ENCODE results near the gene SHMT2.

Gene SHMT2

DNA sequence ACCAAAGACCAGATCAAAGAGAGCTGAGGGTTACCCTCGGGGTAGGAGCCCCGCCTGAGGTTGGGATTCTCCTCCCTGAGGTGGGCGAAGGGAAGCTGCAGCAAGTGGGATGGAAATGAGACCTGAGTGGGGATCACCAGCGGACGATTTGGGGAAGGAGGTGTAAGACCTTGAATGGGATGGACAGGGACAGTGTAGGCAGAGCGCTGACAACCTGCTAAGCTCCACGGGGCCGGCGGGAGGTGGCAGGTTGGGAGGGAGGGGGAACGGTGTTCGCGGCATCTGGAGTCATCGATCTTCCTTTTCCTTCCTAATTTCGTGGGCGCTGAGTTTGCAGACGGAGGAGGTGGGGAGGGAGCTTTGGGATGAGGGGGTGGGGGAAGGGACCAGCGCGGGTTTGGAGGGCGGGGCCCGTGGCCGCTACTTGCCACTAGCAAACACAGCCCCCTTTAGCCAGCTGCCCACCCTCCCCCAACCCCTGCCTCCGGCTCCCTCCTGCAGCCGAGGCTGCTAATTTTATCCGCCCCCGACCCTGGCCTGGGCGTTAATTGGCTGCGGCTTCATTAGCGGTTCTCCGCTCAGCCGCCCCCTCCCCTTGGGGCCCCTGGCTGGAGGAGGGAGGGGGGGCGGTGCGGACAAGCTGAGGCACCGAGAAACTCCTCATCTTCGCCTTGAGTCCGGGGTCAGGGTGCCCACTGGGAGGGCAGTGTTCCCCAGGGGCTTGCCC, 2.8 kb upstream of the SHMT2 start:
- no peak for DNase-seq (ENCODE audit: low read depth in 2 of 2)

DNA sequence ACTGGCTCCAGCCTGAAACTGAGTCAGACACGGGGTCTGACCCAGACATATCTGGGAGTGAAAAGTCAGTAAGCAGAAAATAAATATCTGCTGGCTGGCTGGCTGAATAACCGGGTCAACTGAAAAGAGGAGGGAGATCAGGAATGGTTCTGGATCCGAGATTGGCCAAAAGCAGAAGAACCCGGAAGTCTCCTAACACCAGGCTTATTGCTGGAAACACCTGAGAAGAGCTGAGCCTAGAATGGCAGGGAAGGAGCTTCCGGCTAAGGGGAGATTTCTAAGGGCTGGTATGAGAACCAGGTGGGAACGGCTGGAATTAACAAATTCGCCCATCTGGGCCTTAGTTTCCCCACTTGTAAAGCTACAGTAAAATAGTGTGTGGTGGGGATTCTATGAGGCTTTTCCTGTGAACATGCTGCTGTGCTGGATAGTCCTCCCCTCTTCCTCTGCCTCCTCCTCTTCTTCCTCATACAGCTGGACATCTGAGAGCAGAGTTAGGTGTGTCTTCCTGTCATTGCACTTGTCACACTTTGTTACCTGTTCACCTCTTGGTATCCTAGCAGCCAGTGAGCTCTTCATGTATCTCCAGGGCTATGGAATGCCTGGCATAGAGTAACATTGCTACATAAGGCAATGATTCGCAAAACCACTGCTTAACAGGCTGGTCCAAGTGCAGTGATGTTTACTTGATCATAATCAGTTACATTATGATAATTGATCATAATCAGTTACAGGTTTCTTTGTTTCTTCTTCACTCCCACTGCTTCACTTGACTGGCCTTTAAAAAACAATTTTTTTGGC, 2.0 kb upstream of the SHMT2 start:
- DNase-seq (ENCODE audit: low read depth in 2 of 2) = no peak

DNA sequence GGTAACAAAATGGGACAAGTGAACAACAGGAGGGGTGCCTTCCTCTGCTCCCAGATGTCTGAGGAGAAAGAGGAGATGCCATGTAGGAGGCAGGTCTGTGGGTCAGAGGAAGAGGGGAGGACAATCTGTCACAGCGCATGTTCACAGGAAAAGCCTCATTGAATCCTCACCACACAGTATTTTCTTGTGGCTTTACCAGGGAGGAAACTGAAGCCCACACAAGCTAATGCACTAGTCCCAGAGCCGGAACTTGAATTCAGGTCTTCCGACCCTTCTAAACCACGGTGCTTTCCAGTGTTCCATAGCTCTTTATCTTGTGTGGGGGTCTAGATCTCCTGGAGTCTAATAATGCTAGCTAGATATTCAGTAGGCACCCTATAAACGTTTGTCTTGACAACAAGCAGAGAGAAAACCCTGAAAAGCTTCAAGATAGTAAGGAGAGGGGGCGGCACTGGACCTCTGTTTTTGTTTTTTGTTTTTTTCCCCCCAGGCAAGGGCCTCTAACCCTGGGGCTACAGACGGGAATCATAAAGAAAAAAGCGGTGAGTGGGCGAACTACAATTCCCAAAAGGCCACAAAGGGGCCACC, 371 bp upstream of the SHMT2 start:
- no peak for DNase-seq (ENCODE audit: low read depth in 2 of 2)

DNA sequence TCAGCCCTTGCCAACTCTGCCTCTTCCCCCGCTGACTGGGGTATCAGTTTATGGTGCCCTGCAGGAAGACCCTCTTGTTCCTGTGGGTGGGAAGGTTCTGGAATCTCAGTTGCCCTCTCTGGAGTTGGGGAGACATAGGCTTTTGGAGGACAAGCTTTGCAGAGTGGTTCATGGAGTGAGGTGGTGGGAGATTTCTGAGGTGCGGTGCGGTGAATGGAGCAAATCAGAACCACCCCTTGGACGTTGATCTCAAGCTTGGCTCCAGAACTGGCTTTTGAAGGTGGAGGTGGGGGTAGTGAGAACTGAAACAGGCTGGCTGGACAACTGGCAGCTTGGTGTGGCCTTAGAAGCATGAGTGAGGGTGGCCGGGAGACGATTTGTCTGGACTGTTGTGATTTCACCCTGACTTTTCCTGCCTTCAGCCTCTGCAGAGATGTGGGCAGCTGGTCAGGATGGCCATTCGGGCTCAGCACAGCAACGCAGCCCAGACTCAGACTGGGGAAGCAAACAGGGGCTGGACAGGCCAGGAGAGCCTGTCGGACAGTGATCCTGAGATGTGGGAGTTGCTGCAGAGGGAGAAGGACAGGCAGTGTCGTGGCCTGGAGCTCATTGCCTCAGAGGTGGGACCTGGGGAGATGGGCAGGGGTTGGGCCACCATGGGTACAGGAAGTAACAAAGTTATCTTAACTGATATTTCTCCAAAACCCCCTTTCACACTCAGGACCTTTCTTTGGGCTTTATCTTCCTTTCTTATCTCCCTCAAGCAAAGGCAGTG, 1.1 kb downstream of the SHMT2 start:
- DNase-seq (ENCODE audit: low read depth in 2 of 2) = no peak

DNA sequence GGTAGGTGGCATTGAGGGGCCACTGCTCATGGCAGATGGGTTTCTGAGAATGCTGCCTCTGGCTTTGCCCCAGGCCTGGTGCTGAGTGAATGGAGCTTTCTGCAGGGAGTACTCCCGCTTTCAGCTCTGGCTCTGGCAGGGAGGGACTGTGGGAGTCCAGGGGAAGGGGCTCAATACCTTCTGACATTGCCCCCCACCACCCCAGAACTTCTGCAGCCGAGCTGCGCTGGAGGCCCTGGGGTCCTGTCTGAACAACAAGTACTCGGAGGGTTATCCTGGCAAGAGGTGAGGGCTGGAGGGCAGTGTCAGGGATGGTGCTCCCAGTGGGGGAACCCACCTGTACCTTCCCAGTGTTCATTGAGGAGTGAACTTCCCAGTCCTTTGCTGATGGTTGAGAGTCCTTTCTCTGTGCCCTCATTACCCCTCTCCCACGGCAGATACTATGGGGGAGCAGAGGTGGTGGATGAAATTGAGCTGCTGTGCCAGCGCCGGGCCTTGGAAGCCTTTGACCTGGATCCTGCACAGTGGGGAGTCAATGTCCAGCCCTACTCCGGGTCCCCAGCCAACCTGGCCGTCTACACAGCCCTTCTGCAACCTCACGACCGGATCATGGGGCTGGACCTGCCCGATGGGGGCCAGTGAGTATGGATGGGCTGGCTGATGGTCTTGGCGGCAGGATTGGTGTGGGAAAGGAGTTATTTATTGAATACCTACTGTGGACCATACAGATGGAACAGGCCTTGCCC, 1.9 kb downstream of the SHMT2 start:
- DNase-seq (ENCODE audit: low read depth in 2 of 2) = no peak

DNA sequence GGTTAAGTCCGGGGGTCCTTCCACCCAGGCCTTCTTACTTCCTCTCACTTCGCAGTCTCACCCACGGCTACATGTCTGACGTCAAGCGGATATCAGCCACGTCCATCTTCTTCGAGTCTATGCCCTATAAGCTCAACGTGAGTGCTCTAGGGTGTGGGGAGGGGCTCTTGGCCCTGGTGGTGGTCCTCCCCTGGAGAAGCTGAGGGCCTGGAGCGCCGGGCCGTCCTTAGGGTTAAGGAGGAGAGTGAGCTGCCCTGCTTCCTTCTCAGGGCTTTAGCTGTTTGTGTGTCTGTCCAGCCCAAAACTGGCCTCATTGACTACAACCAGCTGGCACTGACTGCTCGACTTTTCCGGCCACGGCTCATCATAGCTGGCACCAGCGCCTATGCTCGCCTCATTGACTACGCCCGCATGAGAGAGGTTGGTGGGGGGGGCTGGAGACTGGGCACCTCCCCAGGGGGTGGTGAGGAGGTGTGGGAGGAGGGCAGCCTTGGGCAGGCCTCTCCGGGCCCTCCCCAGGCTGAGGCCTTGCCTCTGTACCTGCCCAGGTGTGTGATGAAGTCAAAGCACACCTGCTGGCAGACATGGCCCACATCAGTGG, 2.7 kb downstream of the SHMT2 start:
- no peak for DNase-seq (ENCODE audit: low read depth in 2 of 2)

DNA sequence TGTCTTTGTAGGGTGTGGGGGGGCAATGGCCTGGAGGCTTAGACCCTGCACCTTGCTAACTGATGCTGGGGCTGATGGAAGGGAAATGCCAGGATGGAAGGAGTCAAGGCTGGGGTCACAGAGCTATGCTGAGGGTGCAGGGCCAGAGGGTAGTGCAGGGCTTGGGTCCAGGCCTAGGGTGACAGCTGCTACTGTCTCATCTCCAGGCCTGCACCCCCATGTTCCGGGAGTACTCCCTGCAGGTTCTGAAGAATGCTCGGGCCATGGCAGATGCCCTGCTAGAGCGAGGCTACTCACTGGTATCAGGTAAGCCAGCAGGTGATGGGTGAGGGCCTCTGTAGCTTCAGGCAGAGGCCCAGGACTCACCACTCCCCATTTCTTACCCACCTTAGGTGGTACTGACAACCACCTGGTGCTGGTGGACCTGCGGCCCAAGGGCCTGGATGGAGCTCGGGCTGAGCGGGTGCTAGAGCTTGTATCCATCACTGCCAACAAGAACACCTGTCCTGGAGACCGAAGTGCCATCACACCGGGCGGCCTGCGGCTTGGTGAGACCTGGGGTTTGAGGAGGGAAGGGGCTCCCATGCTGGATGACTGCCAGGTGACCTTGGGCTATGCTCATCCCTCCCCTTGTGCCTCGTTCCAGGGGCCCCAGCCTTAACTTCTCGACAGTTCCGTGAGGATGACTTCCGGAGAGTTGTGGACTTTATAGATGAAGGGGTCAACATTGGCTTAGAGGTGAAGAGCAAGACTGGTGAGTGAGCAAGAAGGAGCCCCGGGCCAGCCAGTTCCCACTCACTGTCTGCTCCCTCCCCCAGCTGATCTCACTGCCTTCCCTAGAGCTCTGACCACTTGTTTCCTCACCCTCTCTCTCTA, 4.1 kb downstream of the SHMT2 start:
- DNase-seq (ENCODE audit: low read depth in 2 of 2) = no peak

DNA sequence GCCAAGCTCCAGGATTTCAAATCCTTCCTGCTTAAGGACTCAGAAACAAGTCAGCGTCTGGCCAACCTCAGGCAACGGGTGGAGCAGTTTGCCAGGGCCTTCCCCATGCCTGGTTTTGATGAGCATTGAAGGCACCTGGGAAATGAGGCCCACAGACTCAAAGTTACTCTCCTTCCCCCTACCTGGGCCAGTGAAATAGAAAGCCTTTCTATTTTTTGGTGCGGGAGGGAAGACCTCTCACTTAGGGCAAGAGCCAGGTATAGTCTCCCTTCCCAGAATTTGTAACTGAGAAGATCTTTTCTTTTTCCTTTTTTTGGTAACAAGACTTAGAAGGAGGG, 4.7 kb downstream of the SHMT2 start:
- no peak for DNase-seq (ENCODE audit: low read depth in 2 of 2)

DNA sequence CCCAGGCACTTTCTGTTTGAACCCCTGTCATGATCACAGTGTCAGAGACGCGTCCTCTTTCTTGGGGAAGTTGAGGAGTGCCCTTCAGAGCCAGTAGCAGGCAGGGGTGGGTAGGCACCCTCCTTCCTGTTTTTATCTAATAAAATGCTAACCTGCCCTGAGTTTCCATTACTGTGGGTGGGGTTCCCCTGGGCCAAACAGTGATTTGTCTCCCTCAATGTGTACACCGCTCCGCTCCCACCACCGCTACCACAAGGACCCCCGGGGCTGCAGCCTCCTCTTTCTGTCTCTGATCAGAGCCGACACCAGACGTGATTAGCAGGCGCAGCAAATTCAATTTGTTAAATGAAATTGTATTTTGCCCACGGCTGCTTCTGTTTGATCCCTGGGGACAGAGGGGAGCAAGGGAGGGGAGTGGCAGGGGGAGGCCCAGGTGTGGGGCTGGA, 5.1 kb downstream of the SHMT2 start:
- no peak for DNase-seq (ENCODE audit: low read depth in 2 of 2)

DNA sequence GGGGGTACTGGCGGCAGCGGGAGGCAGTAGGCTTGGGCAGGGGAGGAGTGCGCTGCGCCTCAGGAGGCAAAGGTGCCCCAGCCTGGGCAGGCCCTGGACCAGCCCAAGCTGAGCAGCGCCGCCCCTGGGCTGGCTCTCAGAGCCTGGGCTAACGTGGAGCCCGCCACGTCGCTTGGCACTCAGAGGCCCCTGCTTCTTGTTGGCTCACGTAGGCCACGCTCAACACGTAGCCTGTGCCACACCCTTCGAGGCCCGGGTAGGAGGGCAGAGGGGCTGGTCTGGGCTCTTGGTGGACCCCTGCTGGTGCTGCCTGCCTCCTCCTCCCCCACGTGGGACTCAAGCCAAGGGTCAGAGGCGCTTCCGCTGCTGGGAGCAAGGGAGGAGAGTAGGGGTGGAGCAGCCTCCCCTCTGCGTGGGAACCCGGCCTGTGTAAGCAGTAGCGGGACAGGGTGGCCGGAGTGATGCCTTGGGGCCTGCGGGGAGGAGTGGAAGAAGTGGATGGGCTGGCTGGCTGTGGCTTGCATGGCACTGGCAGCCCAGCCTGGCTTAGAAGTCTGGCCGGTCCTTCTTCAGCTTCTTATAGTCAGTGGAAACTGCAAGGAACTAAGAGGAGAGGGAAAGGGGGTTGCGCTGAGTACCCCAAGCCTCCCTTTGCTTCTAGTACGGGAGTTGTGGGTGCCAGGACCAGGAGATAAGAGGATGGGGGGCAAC, 5.7 kb downstream of the SHMT2 start:
- no peak for DNase-seq (ENCODE audit: low read depth in 2 of 2)

DNA sequence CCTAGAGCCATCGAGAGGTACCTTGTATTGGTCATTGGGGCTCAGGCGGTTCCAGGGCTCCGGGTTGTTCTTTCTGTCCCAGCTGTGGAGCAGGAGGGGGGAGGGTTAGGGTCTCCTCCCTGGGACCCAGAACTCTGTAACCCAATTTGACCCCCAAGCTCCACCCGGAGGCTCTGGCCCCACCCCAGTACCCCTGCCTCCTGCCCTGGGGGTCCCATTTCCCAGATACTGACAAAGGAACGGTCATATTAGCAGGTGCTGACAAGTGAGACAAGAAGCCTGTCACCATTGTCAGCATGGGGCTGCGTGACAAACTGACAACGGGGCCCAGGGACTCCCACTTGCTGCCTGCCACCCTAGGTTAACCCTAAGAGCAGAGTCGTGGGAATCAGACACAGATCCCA, 6.2 kb downstream of the SHMT2 start:
- DNase-seq (ENCODE audit: low read depth in 2 of 2) = no peak

DNA sequence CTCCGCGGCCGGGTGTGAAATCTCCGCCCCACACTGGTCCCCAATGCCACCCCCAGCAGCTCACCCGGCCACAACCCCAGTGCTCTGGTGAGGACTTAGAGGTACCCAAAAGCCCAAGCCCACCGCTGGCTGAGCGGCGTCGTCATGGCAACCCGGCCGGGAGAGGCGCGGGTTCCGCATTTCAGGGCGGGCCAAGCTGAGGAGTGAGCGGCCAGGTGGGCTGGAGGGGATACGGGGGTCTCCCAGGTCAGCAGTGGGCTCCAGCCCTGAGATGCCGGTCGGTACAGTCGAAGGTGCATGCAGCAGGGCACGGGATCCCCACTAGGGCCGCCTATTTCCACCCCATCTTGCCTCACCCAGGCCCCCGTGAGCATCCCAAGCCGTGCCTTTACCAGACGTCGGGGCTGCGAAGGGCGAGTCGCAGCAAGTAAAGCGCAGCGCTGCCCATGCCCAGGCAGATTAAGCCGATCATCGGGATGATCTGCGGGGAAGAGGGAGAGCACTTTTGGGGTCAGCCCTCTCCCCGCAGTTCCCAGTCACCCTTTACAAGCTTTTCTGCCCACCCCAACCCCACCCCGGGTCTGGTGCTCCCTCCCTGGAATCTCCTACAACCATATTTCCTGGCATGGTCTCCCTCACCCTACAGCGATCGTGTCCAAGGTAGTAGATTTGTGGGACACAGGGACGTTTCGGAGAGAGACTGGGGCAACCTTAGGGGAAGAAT, 6.9 kb downstream of the SHMT2 start:
- DNase-seq (ENCODE audit: low read depth in 2 of 2) = no peak

DNA sequence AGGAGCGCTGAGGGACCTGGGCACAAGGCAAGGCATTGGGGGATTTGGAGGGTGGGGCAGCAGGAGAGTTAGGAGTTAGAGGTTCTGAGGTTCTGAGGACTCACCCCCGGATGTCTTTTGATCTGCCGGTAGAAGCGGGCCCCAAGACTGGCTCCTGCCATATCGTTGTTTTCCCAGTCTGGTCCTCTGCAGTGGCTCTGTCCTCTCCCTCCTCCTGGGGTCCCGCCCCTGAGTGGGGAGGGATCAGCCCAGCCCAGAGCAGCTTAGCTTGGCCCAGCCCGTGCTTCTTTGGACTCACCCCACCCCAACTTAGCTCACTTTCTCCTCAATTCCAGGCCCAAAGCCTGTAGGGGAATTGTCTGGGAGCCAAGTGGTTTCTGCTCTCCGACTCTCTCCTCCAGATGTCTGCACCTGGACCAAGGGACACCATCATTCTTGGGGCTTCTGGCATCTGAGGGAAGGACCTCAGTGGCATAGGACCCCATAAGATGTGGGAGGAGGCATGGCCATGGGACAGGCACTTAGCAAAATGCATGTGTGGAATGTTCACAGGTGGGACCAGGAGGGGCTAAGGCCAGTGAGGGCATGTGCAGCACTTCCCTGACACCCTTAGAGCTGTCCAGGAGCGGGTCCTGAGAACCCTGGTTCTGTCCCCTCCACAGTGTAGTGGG, 7.5 kb downstream of the SHMT2 start:
- no peak for DNase-seq (ENCODE audit: low read depth in 2 of 2)

DNA sequence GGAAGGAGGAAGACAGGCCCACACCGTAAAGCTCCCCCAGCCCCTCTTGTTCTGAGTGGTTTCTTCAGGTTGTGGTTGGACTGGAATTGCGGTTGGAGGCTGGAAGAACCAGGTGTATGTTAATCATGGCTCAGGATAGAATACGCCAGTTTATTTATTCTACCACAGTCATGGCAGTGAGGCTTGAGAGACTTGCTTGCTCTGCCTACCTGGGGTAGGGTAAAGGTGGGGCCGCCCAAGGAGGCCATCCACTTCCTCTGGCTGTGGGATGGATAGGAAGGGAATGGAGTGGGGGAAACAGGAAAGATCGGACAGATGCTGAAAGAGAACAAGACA, 8.1 kb downstream of the SHMT2 start:
- no peak for DNase-seq (ENCODE audit: low read depth in 2 of 2)

DNA sequence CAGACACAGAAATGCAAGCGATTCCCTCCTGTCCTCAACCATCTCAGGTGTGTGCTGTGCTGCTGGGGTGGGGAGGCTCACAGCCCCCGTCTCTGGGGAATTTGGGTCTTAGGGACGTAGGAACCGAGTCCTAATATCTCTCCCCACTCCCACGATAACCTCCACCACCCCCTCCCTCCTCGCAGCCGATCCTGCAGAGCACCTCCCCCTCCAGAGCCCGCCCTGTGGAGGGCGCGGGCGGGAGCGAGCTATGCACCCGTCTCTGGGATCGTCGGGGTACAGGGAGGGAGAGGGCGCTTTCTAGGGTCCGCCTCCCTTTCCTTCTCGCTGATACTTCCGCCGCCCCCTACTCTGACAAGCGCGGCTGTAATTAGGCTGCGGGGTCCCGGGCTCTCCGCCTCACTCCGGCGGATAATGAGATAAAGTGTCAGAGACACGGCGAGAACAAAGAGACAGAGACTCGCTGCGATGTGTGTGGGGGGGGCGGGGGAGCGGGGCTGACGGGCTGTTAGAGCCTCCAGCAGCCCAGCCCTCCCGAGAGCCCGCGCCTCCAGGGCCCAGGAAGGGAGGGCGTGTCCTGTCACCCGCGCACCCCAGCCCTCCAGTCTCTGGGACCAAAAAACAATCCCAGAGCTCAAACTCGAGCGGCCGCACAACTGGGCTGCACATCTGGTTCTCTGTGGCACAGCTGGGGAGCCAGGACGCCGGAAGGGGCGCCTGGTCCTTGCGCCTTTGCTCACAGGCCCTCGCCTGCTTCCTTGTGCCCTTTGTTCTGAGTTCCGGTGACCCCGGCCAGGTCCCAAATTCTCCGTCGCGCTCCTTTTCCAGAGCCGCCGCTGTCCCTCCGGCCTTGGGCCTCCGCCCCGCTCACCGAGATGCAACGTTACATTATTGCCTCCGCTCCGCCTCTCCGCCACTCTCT, 8.7 kb downstream of the SHMT2 start:
- DNase-seq (ENCODE audit: low read depth in 2 of 2) = no peak

DNA sequence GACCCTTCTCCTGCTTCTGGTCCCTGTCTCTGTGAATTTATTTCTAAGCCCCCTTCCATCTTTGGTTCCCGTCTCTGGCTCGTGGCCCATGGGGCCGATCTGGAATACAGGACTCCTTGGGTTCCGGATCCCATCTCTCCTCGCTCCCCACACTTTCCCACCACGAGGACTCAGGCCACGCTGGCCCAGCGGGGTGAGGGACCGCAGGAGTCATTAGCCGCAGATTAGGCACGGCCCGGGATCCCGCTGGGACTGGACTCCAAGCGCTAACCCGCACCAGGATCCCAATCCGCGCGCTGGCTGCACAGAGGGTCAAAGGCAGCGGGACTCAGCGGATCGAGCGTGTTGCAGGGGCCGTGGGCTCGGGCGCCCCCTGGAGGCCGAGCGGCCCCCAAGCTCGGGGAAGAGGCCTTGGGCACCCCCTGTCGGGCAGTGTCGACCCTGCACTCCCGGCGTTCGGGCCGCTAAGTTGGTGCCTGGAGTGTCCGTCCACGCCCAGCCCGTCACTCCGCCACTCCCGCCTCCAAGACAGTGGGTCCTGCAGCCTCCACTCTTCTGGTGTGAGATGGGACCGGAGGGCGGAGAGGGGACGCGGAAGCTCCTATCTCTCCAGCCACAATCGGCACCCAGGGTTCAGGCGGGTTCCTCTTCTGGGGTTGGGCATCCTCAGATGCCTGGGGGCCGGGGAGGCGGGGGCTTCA, 9.5 kb downstream of the SHMT2 start:
- peak; percentile 78 to 80 for DNase-seq (ENCODE audit: low read depth in 2 of 2)

DNA sequence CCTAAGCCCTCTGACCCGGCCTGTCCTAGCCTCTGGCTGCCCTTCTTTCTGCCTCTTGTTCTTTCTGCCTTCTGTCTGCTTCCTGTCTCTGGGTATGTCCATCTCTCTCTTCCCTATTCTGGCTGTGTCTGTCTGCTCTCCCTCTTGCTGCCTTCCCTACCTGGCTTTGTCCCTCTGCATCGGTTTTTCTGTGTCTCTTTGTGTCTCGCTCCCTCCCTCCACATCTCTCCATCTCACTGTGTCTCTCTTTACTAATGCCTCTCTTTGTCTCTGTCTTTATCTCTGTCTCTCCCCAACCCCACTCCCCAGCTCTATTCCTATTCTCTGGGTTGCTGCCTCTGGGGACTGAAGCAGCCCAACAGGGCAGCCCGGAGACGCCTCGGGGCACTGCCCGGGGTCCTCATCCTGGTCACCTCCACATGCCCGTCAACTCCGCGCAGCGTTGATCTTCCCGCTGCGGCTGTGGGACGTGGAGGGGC, 10.1 kb downstream of the SHMT2 start:
- no peak for DNase-seq (ENCODE audit: low read depth in 2 of 2)
